ENCODE measurements around the gene CDH20.

- TF ChIP-seq, protein P1, sequence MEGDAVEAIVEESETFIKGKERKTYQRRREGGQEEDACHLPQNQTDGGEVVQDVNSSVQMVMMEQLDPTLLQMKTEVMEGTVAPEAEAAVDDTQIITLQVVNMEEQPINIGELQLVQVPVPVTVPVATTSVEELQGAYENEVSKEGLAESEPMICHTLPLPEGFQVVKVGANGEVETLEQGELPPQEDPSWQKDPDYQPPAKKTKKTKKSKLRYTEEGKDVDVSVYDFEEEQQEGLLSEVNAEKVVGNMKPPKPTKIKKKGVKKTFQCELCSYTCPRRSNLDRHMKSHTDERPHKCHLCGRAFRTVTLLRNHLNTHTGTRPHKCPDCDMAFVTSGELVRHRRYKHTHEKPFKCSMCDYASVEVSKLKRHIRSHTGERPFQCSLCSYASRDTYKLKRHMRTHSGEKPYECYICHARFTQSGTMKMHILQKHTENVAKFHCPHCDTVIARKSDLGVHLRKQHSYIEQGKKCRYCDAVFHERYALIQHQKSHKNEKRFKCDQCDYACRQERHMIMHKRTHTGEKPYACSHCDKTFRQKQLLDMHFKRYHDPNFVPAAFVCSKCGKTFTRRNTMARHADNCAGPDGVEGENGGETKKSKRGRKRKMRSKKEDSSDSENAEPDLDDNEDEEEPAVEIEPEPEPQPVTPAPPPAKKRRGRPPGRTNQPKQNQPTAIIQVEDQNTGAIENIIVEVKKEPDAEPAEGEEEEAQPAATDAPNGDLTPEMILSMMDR (IDR thresholded peaks at IDR 0.05) = no peak
- no peak for TF ChIP-seq POLR2AphosphoS5 (IDR thresholded peaks at IDR 0.05)
Observed at GRCh38 chr18:61364953-61365352, 31.7 kb downstream of the CDH20 start.

All from prostate gland (tissue), 2 donors.